Caki2 (cell line): Measurements from ENCODE around the gene SLC25A25. TPM values are rescaled to one million over a fixed set of nuclear protein-coding genes. Genes with fewer than 3 reads are reported as not detected.
A peak's percentile ranks its signal among the peaks of the same experiment; 100 is the strongest.

ENCODE experiments used
- DNase-seq: peaks from one replicate; pipeline ENCODE4 v3.0.0-alpha.2; 2015; ENCODE audit warnings: low read depth
- in situ Hi-C: cut with HindIII; loops from 2 replicates; pipeline ENCODE4 v1.10.0; 2016; ENCODE audit warnings: low sequenced_read_pairs, low pct_unique_long_range_greater_than_20kb, mixed read lengths
- total RNA-seq: library from RNA; depleted of rRNA; stranded (reverse); fragments of >200 nt; shearing (Covaris generic); gene quantifications from 2 replicates; pipeline ENCODE4 v1.2.3, GENCODE V29; 2014; ENCODE audit warnings: low replicate concordance

The SLC25A25 gene
- total RNA-seq, 1 experiment from 2014 or later: 5.0 TPM

DNA sequence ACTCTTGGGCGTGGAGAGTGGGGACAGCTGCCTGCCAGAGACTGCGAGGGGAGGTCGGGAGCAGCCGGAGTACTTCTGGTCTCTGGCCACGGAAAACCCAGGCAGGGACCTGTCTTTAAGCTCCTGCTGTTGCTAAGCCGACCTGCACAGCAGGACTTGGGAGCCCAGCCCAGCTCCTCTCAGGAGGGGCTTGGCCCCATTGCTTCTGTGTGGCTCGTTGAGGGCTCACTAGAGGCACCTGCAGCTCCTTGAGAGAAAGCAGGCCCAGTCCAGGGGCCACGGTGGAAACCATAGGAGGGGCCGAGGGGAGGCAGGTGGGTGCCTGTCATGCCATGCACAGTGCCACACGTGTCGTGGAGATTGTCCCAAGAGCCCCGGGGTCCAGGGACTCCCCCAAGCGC, 77.9 kb downstream of the SLC25A25 start:
- in situ Hi-C loops: no loop called here
- no peak for DNase-seq

DNA sequence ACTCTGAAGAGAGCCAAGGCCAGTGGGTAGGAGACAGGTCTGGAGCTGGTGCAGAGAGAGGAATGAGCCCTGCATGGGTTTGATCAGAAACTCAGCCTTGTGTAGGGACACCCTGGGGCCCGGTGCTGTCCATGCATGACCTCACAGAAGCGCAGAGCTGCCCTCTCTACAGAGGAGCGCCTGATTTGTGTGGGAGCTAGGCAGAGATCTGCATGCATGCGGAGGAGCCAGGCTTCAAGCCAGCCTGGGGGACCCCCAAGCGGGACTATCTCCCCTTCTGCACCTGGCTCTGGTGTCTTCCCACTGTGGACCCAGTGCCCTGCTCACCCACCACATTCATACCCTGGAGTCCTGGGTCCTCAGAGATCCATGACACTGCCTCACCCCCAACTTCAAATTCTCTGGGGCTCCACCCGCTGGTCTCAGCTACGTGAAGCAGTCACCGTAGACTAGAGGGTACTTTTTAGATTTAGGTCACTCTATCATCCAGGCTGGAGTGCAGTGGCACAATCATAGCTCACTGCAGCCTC, 78.6 kb downstream of the SLC25A25 start:
- in situ Hi-C loops: no loop called here

DNA sequence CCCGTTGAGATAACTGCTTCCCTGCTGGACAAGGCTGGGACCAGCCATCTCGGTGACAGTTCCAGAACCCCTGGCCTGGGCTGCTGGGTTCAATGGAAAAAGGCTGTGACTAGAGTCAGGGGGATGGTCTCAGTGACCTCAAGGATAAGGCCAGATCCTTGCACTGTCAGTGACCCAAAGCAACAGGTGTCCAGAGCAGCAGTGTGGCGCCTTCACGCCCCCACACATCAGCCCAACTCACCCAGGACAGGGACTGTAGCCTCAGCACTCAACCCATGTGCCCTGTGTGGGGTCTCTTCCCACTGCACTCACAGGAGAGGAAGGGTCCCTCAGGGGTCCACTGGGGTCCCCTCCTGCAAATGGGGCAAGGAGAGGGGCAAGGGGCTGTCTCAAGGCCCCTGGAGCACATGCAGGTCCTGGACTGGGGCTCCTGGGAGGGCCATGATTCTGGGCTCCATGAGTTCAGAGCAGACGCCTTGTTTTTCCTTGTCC, 80.5 kb downstream of the SLC25A25 start:
- in situ Hi-C loops: no loop called here
- no peak for DNase-seq

More for the DNA sequence above, 78.6 kb downstream of the SLC25A25 start:
- no peak for DNase-seq

DNA sequence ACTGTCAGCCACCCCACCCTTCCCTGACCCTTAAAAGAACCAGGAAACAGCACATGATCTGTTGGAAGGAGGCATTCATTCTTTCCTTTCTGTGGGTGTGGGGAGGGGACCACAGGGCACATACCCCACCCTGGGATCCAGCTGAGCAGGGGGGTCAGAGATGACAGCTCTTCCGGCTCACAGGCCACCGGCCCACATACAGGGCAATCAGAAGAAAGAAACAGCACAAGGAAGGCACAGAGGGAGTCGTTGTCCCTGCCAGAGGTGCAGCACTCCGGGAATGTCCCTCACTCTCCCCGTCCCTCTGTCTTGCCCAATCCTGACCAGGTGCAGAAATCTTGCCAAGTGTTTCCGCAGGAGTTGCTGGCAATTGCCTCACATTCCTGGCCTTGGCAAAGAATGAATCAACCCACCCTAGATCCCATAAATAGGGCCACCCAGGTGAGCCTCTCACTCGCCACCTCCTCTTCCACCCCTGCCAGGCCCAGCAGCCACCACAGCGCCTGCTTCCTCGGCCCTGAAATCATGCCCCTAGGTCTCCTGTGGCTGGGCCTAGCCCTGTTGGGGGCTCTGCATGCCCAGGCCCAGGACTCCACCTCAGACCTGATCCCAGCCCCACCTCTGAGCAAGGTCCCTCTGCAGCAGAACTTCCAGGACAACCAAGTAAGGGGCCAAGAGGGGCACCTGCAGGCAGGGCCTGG, 81.1 kb downstream of the SLC25A25 start, which contains the start of gene LCN2:
Gene LCN2 (plus strand): TSS at position 453 of the 701 bp plus-strand sequence. CDS start 73 bp downstream, at position 526.
- DNase-seq: peak; percentile 57
- in situ Hi-C loops: no loop called here

DNA sequence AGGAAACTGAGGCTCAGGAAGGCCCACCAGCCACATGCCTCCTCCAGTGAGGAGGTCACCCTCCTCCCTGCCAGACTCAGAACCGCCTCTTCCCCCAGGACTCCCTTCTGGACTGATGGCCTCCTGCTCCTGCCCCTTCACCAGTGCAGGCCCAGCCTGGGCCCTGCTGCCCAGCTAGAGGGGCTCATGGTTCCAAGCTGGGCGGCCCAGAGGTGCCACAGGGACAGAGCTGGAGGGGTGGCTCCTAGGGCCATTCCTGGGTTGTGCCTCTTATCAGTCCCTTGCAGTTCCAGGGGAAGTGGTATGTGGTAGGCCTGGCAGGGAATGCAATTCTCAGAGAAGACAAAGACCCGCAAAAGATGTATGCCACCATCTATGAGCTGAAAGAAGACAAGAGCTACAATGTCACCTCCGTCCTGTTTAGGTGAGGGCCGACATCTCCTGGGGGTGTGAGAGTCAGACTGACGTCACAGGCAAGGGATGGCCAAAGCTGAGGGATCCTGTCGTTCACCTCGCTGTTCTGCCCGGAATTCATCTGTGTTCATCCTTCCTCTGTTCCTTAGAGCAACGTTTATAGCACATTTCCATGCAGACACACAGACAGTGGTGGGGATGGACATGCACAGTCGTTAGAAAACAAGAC, 82.0 kb downstream of the SLC25A25 start:
- in situ Hi-C loops: no loop called here
- no peak for DNase-seq

DNA sequence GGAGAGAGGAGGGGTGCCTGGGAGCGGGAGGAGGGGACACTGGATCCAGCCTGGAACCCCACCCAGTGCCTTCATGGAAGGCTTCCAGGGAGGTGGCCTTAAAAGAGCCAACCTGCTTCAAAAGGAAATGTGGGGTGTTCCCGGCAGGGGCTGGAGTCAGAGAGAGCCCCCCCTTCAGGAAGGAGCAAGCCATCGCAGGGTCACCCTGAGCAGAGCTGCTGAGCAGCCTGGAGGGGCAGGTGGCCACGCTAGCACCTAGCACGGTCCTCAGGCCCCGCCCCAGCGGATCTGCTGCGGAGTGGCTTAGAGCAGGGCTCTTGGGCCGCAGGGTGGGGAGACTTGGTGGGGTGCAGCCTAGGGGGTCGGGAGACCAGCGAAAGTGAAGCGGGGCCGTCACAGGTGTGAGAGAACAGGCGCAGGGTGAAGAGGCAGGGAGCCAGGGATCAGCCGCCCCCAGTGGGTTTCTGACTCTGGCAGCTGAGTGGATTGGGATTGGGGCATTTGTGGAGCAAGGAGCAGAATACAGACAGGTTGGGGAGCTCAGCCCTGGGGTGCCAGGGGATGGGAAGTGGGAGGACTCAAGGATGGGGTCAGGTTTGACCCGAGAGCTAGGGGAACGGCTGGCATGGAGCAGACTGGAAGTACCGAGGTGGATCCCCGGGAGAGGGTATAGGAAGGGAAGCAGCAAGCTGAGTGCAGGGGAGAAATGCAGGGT, 82.7 kb downstream of the SLC25A25 start:
- in situ Hi-C loops: no loop called here
- no peak for DNase-seq

DNA sequence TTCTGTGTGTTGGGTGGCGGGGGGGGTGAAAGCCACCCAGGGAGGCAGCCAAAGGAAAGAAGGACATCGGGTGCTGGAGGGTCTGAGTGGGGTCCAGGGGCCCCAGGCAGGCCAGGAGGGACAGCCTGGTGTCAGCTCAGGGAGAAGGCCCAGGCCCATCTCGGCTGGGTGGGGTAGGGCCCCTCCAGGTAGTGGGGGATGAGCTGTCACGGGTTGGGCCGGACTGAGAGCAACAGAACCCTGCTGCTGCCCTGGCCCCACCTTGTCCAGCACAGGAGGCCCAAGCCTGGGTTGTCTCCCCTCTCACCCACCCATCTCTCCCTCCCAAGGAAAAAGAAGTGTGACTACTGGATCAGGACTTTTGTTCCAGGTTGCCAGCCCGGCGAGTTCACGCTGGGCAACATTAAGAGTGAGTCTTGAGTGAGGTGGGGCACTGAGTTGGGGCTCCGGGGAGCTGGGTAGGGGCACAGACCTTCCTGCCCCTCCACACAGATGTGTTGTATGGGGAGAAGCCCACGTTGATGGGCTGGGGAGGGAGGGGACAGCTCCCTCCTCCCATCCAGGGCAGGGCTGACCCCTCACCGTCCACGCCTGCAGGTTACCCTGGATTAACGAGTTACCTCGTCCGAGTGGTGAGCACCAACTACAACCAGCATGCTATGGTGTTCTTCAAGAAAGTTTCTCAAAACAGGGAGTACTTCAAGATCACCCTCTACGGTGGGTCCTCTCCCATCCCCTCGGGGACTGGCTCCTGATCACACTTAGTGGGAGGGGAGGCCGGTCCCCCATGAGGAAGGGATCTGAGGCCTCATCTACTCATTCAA, 83.5 kb downstream of the SLC25A25 start:
- no peak for DNase-seq
- in situ Hi-C loops: no loop called here

DNA sequence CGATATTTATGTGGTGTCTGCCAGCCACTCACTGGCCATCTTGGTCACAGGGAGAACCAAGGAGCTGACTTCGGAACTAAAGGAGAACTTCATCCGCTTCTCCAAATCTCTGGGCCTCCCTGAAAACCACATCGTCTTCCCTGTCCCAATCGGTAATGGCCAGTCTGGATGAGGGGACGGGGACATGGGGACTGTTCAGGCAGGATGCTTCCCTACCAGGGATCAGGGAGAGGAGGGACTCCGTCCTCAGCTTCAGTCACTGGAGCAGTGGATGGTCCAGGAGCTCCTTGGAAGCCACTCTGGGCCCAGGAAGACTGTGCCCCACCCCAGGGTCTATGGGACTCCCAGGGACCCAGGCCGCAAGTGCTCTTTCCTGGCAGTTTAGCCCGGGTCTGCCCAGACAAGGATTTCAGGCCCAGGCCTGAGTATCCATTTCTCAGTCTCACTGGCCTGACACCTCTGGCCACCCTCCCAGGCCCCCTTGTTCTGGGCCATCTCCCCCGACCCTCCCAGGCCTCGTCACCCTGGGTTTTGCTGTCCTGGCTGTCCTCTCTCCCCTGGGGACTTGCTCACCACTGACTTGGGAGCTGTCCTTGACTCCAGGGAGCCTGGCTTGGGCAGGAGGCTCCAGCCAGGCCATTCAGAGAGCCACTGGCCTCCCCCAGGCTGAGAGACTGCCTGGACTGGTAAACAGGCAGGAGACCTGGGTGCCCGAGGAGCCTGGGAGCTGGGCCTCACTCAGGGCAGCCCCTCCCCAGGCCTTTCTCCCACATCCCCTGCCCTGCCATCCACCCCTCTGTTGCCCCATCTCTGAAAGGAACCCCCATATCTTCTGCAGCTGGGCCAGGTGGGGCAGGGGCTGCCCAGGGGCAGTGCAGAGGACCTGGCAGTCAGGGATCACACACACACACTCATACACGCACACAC, 84.4 kb downstream of the SLC25A25 start:
- in situ Hi-C loops: no loop called here
- DNase-seq: no peak

DNA sequence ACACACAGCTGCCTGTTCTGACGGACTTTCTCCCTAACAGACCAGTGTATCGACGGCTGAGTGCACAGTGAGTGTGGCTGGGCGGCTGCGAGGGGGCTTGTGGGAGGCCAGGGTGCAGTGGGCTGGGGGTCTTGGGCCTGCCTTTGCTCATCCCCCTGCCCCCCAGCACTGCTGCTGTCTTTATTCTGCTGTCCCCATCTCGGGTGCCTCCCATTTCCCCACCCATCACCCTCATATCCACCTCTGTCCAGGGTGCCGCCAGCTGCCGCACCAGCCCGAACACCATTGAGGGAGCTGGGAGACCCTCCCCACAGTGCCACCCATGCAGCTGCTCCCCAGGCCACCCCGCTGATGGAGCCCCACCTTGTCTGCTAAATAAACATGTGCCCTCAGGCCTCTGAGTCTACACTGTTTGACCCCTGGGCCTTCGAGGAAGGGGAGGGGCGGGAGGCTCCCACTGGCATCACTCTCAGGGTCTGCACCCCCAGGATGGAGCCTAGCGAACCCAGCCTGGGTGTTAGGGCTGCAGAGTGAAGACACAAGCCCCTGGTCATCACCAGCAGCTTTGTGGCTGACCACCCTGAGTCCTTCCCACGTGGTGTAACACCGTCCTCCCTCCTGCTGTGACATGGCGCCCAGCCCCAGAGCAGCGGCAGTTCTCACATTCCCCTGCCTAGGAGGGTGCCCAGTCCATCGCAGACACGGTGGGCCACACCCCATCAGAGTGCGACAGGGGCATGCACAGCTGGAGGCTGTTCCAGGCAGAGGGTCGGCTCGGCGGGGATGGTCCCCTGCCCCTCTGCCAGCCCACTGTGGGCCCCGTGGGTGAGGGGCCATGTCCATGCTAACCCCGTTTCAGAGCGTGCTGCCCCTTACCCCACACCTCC, 85.3 kb downstream of the SLC25A25 start:
- in situ Hi-C loops: no loop called here
- no peak for DNase-seq

DNA sequence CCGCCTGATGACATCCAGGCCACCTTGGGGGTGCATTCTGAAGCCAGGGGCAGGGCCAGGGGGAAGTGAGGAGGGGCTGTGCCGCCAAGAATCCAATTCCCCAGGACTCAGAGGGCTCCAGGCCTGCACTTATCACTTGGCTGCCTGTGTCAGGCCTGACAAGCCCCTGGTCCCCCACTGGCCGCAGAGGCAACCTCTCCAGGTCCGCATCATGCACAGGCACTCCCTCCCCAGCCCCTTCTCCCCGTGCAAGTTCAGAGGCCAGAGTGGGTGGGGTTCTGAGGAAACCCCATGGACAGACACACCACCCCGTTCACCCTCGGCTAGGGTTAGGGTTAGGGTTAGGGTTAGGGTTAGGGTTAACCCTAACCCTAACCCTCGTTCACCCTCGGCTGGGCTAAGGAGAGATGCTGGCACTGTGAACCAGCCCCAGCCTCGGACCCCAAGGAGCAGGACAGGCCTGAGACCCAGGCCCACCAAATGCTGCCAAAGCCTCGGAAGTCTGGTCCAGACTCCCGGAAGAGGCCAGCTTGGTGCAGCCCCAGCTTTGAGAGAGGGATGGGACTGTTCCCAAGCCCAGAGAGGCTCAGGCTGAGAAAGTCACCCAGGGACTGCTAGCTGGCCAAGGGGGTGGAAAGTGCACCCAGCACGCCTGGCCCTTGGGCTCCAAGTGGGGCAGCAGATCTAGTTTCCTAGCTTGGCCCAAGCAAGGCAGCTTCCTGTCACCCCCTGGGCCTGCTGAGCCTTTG, 86.1 kb downstream of the SLC25A25 start:
- DNase-seq: no peak
- in situ Hi-C loops: no loop called here

DNA sequence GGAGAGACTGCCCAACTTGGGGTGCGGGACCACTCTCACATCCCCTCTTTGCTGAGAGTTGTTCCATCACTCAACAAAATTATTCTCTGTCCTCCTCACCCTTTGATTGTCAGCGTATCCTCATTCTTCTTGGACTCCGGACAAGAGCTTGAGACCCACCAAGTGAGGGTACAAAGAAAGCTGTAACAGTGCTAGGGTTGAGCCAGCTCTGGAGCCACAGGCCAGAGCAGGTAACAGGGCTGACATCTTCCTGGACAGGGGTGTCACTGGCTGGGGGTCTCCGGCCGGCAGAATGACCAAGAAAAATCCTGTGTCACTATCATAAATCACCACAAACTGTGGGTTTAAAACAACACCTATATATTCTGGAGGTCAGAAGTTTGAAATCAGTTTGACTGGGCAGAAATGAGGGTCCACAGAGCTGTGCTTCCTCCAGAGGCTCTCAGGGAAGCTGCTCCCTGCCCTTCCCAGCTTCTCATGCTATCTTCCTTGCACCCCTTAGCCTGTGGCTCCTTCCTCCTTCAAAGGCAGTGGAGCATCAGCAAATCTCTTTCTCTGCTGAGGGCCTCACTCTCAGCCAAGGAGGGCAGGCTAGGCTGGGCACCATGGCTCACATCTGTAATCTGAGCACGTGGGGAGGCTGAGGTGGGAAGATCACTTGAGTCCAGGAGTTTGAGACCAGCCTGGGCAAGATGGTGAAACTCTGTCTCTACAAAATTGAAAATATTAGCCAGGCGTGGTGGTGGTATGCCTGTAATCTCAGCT, 87.9 kb downstream of the SLC25A25 start:
- in situ Hi-C loops: no loop called here
- DNase-seq: no peak
